Caki2 (cell line): ENCODE results near the gene MFAP1. TPM values are rescaled to one million over a fixed set of nuclear protein-coding genes. Genes with fewer than 3 reads are reported as not detected.

Source experiments
- total RNA-seq: library from RNA; depleted of rRNA; stranded (reverse); fragments of >200 nt; shearing (Covaris generic); gene quantifications from 2 replicates; pipeline ENCODE4 v1.2.3, GENCODE V29; 2014; ENCODE audit warnings: low replicate concordance; rRNA removed

Gene MFAP1
- total RNA-seq, 1 experiment from 2014 or later: 9.5 TPM

Other genes starting within 250 kb of the MFAP1 start
- 4.5 and 17.6 TPM in 2 replicates for gene PPIP5K1, start 234.5 kb downstream of the MFAP1 start, total RNA-seq
- gene CKMT1B, start 230.7 kb downstream of the MFAP1 start, total RNA-seq: 12.5 TPM in 1 of 2 replicates, not detected in the other
- not detected in 2 replicates for gene STRC, start 205.9 kb downstream of the MFAP1 start, total RNA-seq
- gene CATSPER2, start 175.8 kb downstream of the MFAP1 start, total RNA-seq: 0.37 and 5.8 TPM in 2 replicates
- 0.78 TPM in 1 of 2 replicates, not detected in the other for gene CKMT1A, start 130.8 kb downstream of the MFAP1 start, total RNA-seq
- 180 and 200 TPM in 2 replicates for gene PDIA3, start 78.3 kb downstream of the MFAP1 start, total RNA-seq
- 8.1 and 11.6 TPM in 2 replicates for gene ELL3, start 47.7 kb downstream of the MFAP1 start, total RNA-seq
- 1,425 and 1,758 TPM in 2 replicates for gene SERF2, start 32.4 kb downstream of the MFAP1 start, total RNA-seq
- gene SERINC4, start 24.5 kb downstream of the MFAP1 start, total RNA-seq: not detected in 2 replicates
- gene HYPK, start 24.1 kb downstream of the MFAP1 start, total RNA-seq: 0.81 and 3.8 TPM in 2 replicates
- gene WDR76, start 2.3 kb upstream of the MFAP1 start, total RNA-seq: 26.6 and 29.6 TPM in 2 replicates